Neuronal stem cell (in vitro differentiated cells): ENCODE data around the gene NFATC3.

Source experiments
- DNase-seq: peaks from one replicate; pipeline ENCODE4 v3.0.0-alpha.2; 2013; ENCODE audit warnings: low spot score
- H2AFZ ChIP-seq: one replicate; pipeline ENCODE4 v1.6.1; 2013; ENCODE audit warnings: mild to moderate bottlenecking, low read length, inconsistent platforms
- H2AK5ac ChIP-seq: 2 replicates; pipeline ENCODE4 v1.6.1; 2013; ENCODE audit warnings: low read depth, mild to moderate bottlenecking, inconsistent platforms, low read length, moderate library complexity, mixed read lengths
- H2BK120ac ChIP-seq: 2 replicates; pipeline ENCODE4 v1.6.1; 2013; ENCODE audit warnings: low read depth, mild to moderate bottlenecking, inconsistent platforms, low read length, moderate library complexity, mixed read lengths
- H2BK12ac ChIP-seq: one replicate; pipeline ENCODE4 v1.6.1; 2013; ENCODE audit warnings: low read length, inconsistent platforms
- H2BK15ac ChIP-seq: 2 replicates; pipeline ENCODE4 v1.6.1; 2013; ENCODE audit warnings: mild to moderate bottlenecking, low read length, inconsistent platforms, mixed read lengths
- H2BK5ac ChIP-seq: one replicate; pipeline ENCODE4 v1.6.1; 2013; ENCODE audit warnings: inconsistent platforms, mild to moderate bottlenecking, low read length, moderate library complexity
- H3K14ac ChIP-seq: one replicate; pipeline ENCODE4 v1.6.1; 2013; ENCODE audit warnings: low read length, inconsistent platforms
- H3K18ac ChIP-seq: 2 replicates; pipeline ENCODE4 v1.6.1; 2013; ENCODE audit warnings: low read length, inconsistent platforms
- H3K23ac ChIP-seq: 2 replicates; pipeline ENCODE4 v1.6.1; 2013; ENCODE audit warnings: low read depth, mild to moderate bottlenecking, mixed read lengths, low read length, inconsistent platforms; ENCODE audit not compliant: poor library complexity
- H3K27ac ChIP-seq: replicated peaks from 3 replicates; pipeline ENCODE4 v1.5.1; 2013; ENCODE audit warnings: low read length, inconsistent platforms
- H3K27me3 ChIP-seq, 3 experiments: 2 replicates each; pipeline ENCODE4 v1.6.1; 2013; ENCODE audit warnings: low read length in 3 of 3, mild to moderate bottlenecking in 2 of 3, inconsistent platforms in 1 of 3, low read depth in 1 of 3, mixed read lengths in 1 of 3, moderate library complexity in 1 of 3; ENCODE audit not compliant: control insufficient read depth in 3 of 3, insufficient read depth in 3 of 3
- H3K36me3 ChIP-seq, 2 donors: replicated peaks in 1 of 2; 2 replicates each; pipeline ENCODE4 v1.6.1; 2013; ENCODE audit warnings: low read length in 2 of 2; ENCODE audit not compliant: control insufficient read depth in 2 of 2, insufficient read depth in 2 of 2
- H3K4ac ChIP-seq: 2 replicates; pipeline ENCODE4 v1.6.1; 2013; ENCODE audit warnings: inconsistent platforms, mild to moderate bottlenecking, low read length, moderate library complexity
- H3K4me1 ChIP-seq, 2 donors: 1 replicate in 1 of 2; 2 replicates in 1 of 2; pipeline ENCODE4 v1.6.1; 2013; ENCODE audit warnings: low read length in 2 of 2, low read depth in 1 of 2; ENCODE audit not compliant: control insufficient read depth in 2 of 2, insufficient read depth in 1 of 2
- H3K4me2 ChIP-seq: one replicate; pipeline ENCODE4 v1.6.1; 2013; ENCODE audit warnings: mild to moderate bottlenecking, low read length, inconsistent platforms; ENCODE audit not compliant: insufficient read depth, poor library complexity, severe bottlenecking
- H3K4me3 ChIP-seq, 2 donors: 2 replicates each; pipeline ENCODE4 v1.5.1; 2013; ENCODE audit warnings: low read length in 2 of 2, mild to moderate bottlenecking in 2 of 2, inconsistent platforms in 1 of 2, moderate library complexity in 1 of 2
- H3K79me1 ChIP-seq: one replicate; pipeline ENCODE4 v1.6.1; 2013; ENCODE audit warnings: low read depth, mild to moderate bottlenecking, inconsistent platforms, low read length, moderate library complexity
- H3K9ac ChIP-seq: one replicate; pipeline ENCODE4 v1.6.1; 2013; ENCODE audit warnings: mild to moderate bottlenecking, low read depth, low read length, inconsistent platforms; ENCODE audit not compliant: poor library complexity
- H3K9me3 ChIP-seq, 2 donors: replicated peaks in 1 of 2; 2 replicates each; pipeline versions ENCODE3 to v1.6.1; 2013; ENCODE audit warnings: low read length in 2 of 2, mild to moderate bottlenecking in 2 of 2, inconsistent platforms in 1 of 2, low read depth in 1 of 2, mixed read lengths in 1 of 2, moderate library complexity in 1 of 2; ENCODE audit not compliant: control insufficient read depth in 2 of 2, insufficient read depth in 1 of 2
- H4K8ac ChIP-seq: one replicate; pipeline ENCODE4 v1.6.1; 2013; ENCODE audit warnings: low read depth, mild to moderate bottlenecking, inconsistent platforms, low read length, moderate library complexity
- H4K91ac ChIP-seq: one replicate; pipeline ENCODE4 v1.6.1; 2013; ENCODE audit warnings: low read length, low read depth, mild to moderate bottlenecking, inconsistent platforms; ENCODE audit not compliant: poor library complexity
- WGBS, 2 donors: extraction: QIAGEN DNeasy Blood & Tissue Kit; methylation state at CpG; one replicate each; pipeline ENCODE4 v1.1.7; 2013; ENCODE audit warnings: missing lambda C conversion rate in 2 of 2, mixed read lengths in 1 of 2; ENCODE audit not compliant: insufficient read length in 2 of 2, insufficient replicate concordance in 1 of 2; ENCODE audit errors: extremely low coverage in 2 of 2; 5-methylcytosine and 5-hydroxymethylcytosine counted together

NFATC3 gene

GRCh38 chr16:68249371-68249770 is 164.2 kb downstream of the NFATC3 start:
- H3K27me3 ChIP-seq = peaks cover 0 to 5% (median 0%) of the 10 kb centered on the region in 3 experiments
- no CpG with 5 or more reads among the region's 4 CpGs for WGBS, 2 donors
- no peak overlapping the region for H3K18ac ChIP-seq
- H4K91ac ChIP-seq = no peak overlapping the region
- H3K4me1 ChIP-seq = peaks cover 6 to 7% of the 10 kb centered on the region in 2 donors
- H2BK12ac ChIP-seq = no peak overlapping the region
- H2BK15ac ChIP-seq = no peak overlapping the region
- H3K4me3 ChIP-seq = no peak overlapping the region
- H3K36me3 ChIP-seq = peaks cover 8 to 25% of the 10 kb centered on the region in 2 donors
- H3K9ac ChIP-seq = no peak overlapping the region
- no peaks in the 10 kb centered on the region for H3K9me3 ChIP-seq
- no peak overlapping the region for H3K4me2 ChIP-seq
- H3K27ac ChIP-seq = no peak overlapping the region
- H3K14ac ChIP-seq = no peak overlapping the region
- no peak for DNase-seq
- no peak overlapping the region for H3K23ac ChIP-seq
- peaks cover 8% of the 10 kb centered on the region for H3K79me1 ChIP-seq
- H2BK5ac ChIP-seq = no peak overlapping the region
- no peak overlapping the region for H3K4ac ChIP-seq
- no peak overlapping the region for H2AK5ac ChIP-seq
- no peak overlapping the region for H2AFZ ChIP-seq
- no peak overlapping the region for H2BK120ac ChIP-seq
- H4K8ac ChIP-seq = no peak overlapping the region

GRCh38 chr16:68250951-68251350 is 165.8 kb downstream of the NFATC3 start:
- Histone ChIP-seq H2BK5ac (no peak overlapping the region), H3K36me3 (peaks cover 15 to 39% of the 10 kb centered on the region in 2 donors), H4K91ac (no peak overlapping the region), H3K79me1 (peaks cover 6% of the 10 kb centered on the region), H3K4me3 (no peak overlapping the region), H2AFZ (no peak overlapping the region), H3K27ac (no peak overlapping the region), H2BK12ac (no peak overlapping the region), H3K14ac (no peak overlapping the region), H4K8ac (no peak overlapping the region), H3K4me1 (peaks cover under 1% of the 10 kb centered on the region in 2 donors), H2BK120ac (no peak overlapping the region), H3K4ac (no peak overlapping the region), H3K4me2 (no peak overlapping the region), H3K9ac (no peak overlapping the region), H3K23ac (no peak overlapping the region), H3K27me3 (no peaks in the 10 kb centered on the region), H3K9me3 (no peaks in the 10 kb centered on the region), H2BK15ac (no peak overlapping the region), H2AK5ac (no peak overlapping the region), H3K18ac (no peak overlapping the region)
- DNase-seq = no peak
- no CpG with 5 or more reads among the region's 6 CpGs for WGBS, 2 donors

GRCh38 chr16:68251832-68252231 is 166.7 kb downstream of the NFATC3 start:
- H2BK12ac ChIP-seq = no peak overlapping the region
- no peak overlapping the region for H2BK5ac ChIP-seq
- no peaks in the 10 kb centered on the region for H3K9me3 ChIP-seq
- H3K27me3 ChIP-seq = no peaks in the 10 kb centered on the region
- H3K4ac ChIP-seq = no peak overlapping the region
- no peak overlapping the region for H2AFZ ChIP-seq
- H3K4me1 ChIP-seq = no peaks in the 10 kb centered on the region
- WGBS, 2 donors = no CpG with 5 or more reads among the region's 5 CpGs
- no peak for DNase-seq
- no peak overlapping the region for H3K23ac ChIP-seq
- H3K36me3 ChIP-seq = peaks cover 17 to 43% of the 10 kb centered on the region in 2 donors
- H3K4me3 ChIP-seq = no peak overlapping the region
- no peak overlapping the region for H2AK5ac ChIP-seq
- no peak overlapping the region for H3K14ac ChIP-seq
- no peak overlapping the region for H2BK15ac ChIP-seq
- peaks cover 3% of the 10 kb centered on the region for H3K79me1 ChIP-seq
- no peak overlapping the region for H2BK120ac ChIP-seq
- H3K18ac ChIP-seq = no peak overlapping the region
- H4K91ac ChIP-seq = no peak overlapping the region
- no peak overlapping the region for H3K27ac ChIP-seq
- H4K8ac ChIP-seq = no peak overlapping the region
- H3K9ac ChIP-seq = no peak overlapping the region
- no peak overlapping the region for H3K4me2 ChIP-seq

- H3K9ac ChIP-seq = no peak overlapping the region
- DNase-seq = no peak
- whole genome bisulfite sequencing, 2 donors = no CpG with 5 or more reads among the region's 5 CpGs
- no peak overlapping the region for H2BK120ac ChIP-seq
- no peaks in the 10 kb centered on the region for H3K9me3 ChIP-seq
- no peak overlapping the region for H2BK5ac ChIP-seq
- no peak overlapping the region for H2BK15ac ChIP-seq
- peaks cover 17 to 43% of the 10 kb centered on the region in 2 donors for H3K36me3 ChIP-seq
- no peak overlapping the region for H3K23ac ChIP-seq
- H3K4me1 ChIP-seq = peaks cover 1 to 2% of the 10 kb centered on the region in 2 donors
- H3K27me3 ChIP-seq = no peaks in the 10 kb centered on the region
- H3K4me2 ChIP-seq = no peak overlapping the region
- H2BK12ac ChIP-seq = no peak overlapping the region
- no peak overlapping the region for H2AFZ ChIP-seq
- no peak overlapping the region for H2AK5ac ChIP-seq
- no peak overlapping the region for H4K8ac ChIP-seq
- H3K27ac ChIP-seq = no peak overlapping the region
- no peak overlapping the region for H4K91ac ChIP-seq
- H3K79me1 ChIP-seq = peaks cover 1% of the 10 kb centered on the region
- H3K4me3 ChIP-seq = no peak overlapping the region
- H3K14ac ChIP-seq = no peak overlapping the region
- H3K18ac ChIP-seq = no peak overlapping the region
- H3K4ac ChIP-seq = no peak overlapping the region
Measured at GRCh38 chr16:68252383-68252782, 167.2 kb downstream of the NFATC3 start.
